D721Med (cell line): Measurements from ENCODE around the gene F13B.
"Not testable (repeated sequence)": the region's sequence is repeated elsewhere in the genome, so short reads cannot be mapped to it uniquely, and the experiment has no call there.

Source experiments
- DNase-seq: peaks from one replicate; pipeline ENCODE4 v3.0.0; 2011; ENCODE audit warnings: low spot score; ENCODE audit not compliant: insufficient read length
- FAIRE-seq: peaks from 2 replicates; lab custom pipeline; 2011; peaks lifted over from hg19 to GRCh38; lab: Jason Lieb, UNC
- TF ChIP-seq, protein P1 (sequence below): IDR thresholded peaks from 2 replicates; pipeline ENCODE4 v1.5.1; 2012; ENCODE audit warnings: mild to moderate bottlenecking, control low read depth; ENCODE audit not compliant: insufficient read depth; ENCODE audit errors: missing control alignments

F13B gene

DNA sequence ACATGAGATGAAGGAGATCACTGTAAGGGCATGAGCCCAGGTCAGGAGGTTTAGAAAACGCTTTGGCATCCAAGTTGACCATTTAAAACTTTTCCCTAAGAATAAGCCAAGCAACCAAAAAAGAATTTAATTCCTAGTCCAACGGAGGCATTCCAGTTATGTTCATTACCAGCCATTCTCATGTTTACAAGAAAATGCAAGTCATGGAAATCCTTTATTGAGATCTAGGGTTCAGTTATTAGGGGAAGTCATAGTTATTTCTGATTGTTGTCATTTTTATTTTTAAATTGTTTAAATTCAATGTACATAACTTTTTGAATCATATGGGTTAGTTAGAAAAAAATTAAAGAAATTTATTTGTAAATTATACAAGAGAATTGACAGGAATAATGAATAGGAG lies 65.2 kb downstream of the F13B start:
- TF ChIP-seq, protein P1, sequence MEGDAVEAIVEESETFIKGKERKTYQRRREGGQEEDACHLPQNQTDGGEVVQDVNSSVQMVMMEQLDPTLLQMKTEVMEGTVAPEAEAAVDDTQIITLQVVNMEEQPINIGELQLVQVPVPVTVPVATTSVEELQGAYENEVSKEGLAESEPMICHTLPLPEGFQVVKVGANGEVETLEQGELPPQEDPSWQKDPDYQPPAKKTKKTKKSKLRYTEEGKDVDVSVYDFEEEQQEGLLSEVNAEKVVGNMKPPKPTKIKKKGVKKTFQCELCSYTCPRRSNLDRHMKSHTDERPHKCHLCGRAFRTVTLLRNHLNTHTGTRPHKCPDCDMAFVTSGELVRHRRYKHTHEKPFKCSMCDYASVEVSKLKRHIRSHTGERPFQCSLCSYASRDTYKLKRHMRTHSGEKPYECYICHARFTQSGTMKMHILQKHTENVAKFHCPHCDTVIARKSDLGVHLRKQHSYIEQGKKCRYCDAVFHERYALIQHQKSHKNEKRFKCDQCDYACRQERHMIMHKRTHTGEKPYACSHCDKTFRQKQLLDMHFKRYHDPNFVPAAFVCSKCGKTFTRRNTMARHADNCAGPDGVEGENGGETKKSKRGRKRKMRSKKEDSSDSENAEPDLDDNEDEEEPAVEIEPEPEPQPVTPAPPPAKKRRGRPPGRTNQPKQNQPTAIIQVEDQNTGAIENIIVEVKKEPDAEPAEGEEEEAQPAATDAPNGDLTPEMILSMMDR = no peak
- FAIRE-seq = no peak
- DNase-seq = no peak

DNA sequence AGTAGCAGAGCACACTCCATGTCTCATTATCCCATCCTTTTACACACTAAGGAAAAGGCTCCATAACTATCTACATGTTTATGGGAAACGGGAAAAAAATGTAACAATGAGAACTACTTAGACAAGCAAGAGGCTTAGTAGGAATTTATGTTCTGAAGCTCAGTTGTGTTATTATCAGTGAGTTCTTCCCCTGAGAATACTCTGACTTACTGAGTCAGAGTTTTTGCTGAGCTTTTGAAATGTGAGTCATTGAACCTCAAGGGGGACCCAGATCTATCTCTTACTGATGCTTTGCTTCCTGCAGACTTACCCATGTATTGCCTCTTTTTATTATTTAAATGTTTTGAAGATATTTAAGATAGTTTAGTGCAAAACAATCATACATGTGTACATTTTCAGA lies 69.6 kb downstream of the F13B start:
- DNase-seq = no peak
- no peak for FAIRE-seq
- TF ChIP-seq, protein P1 = no peak

DNA sequence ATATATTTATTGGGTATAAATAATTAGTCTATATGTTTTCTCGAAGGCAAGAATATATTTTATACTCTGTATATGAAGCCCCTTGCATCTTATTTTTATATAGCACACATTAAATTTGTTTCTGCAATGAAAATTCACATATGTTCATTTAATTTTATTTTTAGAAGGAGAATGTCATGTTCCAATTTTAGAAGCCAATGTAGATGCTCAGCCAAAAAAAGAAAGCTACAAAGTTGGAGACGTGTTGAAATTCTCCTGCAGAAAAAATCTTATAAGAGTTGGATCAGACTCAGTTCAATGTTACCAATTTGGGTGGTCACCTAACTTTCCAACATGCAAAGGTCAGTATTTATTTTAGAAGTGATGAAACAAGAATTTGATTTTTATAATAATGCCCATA lies 73.1 kb downstream of the F13B start:
- FAIRE-seq (no peak), DNase-seq (no peak)
- TF ChIP-seq, protein P1 = no peak

DNA sequence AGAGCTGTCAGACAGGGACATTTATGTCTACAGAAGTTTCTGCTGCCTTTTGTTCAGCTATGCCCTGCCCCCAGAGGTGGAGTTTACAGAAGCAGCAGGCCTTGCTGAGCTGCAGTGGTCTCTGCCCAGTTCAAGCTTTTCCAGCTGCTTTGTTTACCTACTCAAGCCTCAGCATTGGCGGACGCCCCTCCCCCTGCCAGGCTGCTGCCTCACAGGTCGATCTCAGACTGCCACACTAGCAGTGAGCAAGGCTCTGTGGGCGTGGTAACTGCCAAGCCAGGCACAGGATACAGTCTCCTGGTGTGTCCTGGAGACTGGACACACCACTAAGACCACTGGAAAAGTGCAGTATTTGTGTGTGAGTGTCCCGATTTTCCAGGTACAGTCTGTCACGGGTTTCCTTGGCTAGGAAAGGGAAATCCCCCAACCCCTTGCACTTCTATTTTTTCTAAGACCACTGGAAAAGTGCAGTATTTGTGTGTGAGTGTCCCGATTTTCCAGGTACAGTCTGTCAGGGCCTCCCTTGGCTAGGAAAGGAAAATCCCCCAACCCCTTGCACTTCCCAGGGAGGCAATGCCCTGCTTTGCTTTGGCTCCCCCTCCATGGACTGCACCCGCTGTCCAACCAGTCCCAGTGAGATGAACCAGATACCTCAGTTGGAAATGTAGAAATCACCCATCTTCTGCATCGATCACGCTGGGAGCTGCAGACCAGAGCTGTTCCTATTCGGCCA lies 75.0 kb downstream of the F13B start:
- not testable (repeated sequence) for DNase-seq, FAIRE-seq
